Measurements from ENCODE around the gene DYNLT2.
A peak's percentile ranks its signal among the peaks of the same experiment; 100 is the strongest.

DNA sequence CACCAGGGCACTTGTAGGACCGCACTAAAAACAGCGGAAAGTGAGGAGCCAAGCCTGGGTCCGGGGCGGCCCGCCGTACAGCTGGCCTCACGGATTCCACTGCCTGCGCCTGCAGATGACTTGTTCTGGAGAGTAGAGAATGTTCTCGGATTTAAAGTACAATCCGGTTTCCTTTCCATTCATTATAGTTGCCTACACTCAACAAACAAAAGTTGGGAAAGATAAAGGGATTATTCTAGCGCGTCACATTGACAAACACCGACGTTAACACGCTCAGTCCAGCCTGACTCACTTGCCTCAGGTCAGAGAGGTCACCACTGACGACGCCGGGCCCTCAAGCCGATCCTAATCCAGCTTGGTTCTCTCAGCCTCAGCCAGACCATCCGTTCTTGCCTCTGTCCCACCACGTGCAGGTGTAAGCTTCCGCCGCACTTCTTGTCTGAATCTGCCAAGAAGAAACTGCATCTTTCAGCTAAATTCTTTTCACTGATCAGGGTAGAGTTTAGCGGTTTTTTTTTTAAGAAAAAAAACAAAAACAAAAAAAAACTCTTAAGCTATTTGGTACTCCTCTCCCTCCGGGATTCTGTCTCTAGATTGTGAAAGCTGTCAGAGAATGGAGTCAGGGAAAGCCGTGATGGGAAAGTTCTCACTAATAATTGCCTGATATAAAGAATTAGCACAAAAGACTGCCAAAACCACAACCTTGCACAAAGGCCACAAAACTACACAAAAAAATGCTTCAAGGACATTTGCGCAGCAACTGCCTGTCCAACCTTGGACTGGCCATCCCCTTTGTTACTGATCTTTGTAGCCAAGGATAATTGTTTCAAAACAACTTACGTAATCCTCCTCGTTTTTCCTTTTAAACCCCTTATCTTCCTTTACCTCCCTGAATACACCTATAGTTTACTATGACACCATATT, 26.0 kb downstream of the DYNLT2 start:
- TF ChIP-seq, protein P1, sequence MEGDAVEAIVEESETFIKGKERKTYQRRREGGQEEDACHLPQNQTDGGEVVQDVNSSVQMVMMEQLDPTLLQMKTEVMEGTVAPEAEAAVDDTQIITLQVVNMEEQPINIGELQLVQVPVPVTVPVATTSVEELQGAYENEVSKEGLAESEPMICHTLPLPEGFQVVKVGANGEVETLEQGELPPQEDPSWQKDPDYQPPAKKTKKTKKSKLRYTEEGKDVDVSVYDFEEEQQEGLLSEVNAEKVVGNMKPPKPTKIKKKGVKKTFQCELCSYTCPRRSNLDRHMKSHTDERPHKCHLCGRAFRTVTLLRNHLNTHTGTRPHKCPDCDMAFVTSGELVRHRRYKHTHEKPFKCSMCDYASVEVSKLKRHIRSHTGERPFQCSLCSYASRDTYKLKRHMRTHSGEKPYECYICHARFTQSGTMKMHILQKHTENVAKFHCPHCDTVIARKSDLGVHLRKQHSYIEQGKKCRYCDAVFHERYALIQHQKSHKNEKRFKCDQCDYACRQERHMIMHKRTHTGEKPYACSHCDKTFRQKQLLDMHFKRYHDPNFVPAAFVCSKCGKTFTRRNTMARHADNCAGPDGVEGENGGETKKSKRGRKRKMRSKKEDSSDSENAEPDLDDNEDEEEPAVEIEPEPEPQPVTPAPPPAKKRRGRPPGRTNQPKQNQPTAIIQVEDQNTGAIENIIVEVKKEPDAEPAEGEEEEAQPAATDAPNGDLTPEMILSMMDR (IDR thresholded peaks at IDR 0.05) = no peak
- TF ChIP-seq POLR2AphosphoS5 (IDR thresholded peaks at IDR 0.05) (peak in 3 of 4 donors; percentile 36 to 57 (median 50)), EP300 (IDR thresholded peaks at IDR 0.05) (no peak)
